Stimulated activated memory B cell treated with anti-CD40 and anti-IgM and Interleukin-4, amounts not matched to agents 10 μg/mL and 1 μg/mL and 100 μg/mL, for 72 hours (primary cell): Measurements from ENCODE around the gene SIPA1L3.

ENCODE experiments used
- ATAC-seq: fragments of 150-1000 bp; cut with Tn5 transposase; 2 replicates; pipeline ENCODE4 v1.10.0; 2021
- H3K27ac Mint-ChIP-seq: one replicate; pipeline ENCODE4 v1.8.0; 2022; ENCODE audit warnings: mild to moderate bottlenecking, mixed read lengths
- H3K27me3 Mint-ChIP-seq: one replicate; pipeline ENCODE4 v1.8.0; 2022; ENCODE audit warnings: mixed read lengths
- H3K36me3 Mint-ChIP-seq: one replicate; pipeline ENCODE4 v1.8.0; 2022; ENCODE audit warnings: mixed read lengths
- H3K4me1 Mint-ChIP-seq: one replicate; pipeline ENCODE4 v1.8.0; 2022; ENCODE audit warnings: mixed read lengths
- H3K4me3 Mint-ChIP-seq: one replicate; pipeline ENCODE4 v1.8.0; 2022; ENCODE audit warnings: mild to moderate bottlenecking, moderate library complexity, mixed read lengths
- H3K9me3 Mint-ChIP-seq: one replicate; pipeline ENCODE4 v1.8.0; 2022; ENCODE audit warnings: mixed read lengths

SIPA1L3 gene

DNA sequence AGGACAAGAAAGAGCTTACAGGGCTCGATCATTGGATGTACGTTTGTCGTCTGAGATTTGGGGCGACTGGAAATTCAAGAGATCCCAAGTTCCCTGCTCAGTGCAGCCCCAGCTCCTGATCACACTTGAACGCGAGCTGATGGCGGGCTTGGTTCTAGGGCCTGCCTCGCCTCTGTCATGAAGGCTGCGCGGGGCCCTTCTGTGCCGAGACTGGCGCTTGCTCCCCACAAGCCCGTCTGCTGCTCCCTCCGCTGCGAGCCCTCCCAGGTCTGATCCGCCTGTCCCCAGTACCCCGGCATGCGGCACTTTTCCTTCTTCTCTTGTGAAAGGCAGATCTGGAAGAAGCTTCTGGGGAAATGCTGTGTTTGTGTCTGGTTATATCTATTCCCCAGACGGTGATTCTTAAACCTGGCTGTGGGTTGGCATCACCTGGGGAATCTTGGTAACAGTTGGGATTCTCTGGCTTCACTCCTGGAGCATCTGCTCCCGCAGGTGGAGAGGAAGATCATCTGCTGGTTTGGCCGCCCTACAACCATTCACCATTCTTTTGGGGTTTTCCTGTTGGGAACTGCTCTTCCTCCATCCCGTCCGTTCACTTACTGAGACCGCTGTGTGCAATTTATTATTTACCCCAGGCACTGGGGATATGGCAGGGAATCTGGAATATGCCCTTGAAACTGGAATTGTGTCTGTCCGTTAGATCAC, 43.6 kb downstream of the SIPA1L3 start:
- Mint-ChIP-seq H3K4me1 (peaks cover 66% of the 10 kb centered on the region), H3K9me3 (no peaks in the 10 kb centered on the region), H3K36me3 (peaks cover 30% of the 10 kb centered on the region), H3K4me3 (no peak overlapping the region), H3K27me3 (no peaks in the 10 kb centered on the region), H3K27ac (peak overlapping the region; percentile 87)
- ATAC-seq, result no peak

DNA sequence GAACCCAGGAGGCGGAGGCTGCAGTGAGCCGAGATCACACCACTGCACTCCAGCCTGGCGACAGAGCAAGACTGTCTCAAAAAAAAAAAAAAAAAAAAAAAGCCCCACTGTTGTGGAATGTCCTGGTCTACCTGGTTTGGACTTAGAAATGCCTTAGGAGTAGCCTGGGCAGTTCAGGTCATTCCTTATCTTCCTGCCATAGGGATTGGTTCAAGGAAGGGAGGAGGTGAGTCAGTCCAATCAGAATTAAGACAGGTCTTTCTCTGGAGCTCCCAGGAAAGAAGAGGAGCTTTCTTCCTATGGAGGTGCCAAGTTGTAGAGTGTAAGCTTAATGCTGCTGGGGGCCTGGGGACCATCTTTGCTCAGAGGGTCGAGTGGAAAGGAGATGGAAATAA, 44.8 kb downstream of the SIPA1L3 start:
- Mint-ChIP-seq H3K4me1 (peaks cover 78% of the 10 kb centered on the region), H3K4me3 (no peak overlapping the region), H3K27ac (peak overlapping the region; percentile 87), H3K36me3 (peaks cover 35% of the 10 kb centered on the region), H3K27me3 (no peaks in the 10 kb centered on the region), H3K9me3 (no peaks in the 10 kb centered on the region)
- no peak for ATAC-seq

DNA sequence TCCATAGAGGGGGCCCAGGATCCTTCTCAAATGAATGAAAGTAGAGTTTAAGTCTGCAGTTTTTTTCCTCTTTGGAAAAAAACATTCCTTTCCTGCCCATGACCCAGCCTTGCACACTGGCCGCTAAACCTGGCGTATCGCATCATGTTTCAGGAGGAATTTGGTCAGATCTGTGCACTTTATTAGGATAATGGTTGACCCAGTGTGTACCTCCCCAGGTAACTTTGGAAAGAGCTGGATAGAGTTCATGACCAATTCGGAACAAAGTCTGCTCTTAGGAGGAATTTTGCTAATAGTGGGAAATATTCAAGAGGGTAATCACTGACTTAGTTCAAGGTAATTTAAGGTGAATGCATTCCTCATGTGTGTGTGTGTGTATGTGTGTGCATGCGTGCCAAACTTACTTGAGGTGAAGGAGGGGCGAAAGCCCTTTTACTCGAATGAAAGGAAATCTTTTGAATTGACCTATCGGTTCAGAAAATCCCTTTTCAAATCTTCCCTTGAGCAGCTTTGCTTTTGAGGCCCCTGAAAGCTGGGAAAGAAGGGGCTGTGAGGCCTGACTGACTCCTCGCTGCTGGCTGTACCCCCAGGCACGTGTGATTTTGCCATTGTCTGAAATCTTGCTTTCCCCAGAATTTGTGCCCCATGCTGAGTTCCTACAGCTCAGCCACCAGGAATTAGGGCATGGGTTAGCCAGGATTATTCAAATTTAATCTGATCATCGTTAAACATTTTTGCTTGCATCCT, 46.3 kb downstream of the SIPA1L3 start:
- Mint-ChIP-seq H3K27ac (peak overlapping the region; percentile 69), H3K4me3 (no peak overlapping the region), H3K9me3 (no peaks in the 10 kb centered on the region), H3K36me3 (peaks cover 31% of the 10 kb centered on the region), H3K4me1 (peaks cover 78% of the 10 kb centered on the region), H3K27me3 (no peaks in the 10 kb centered on the region)
- ATAC-seq, result no peak

DNA sequence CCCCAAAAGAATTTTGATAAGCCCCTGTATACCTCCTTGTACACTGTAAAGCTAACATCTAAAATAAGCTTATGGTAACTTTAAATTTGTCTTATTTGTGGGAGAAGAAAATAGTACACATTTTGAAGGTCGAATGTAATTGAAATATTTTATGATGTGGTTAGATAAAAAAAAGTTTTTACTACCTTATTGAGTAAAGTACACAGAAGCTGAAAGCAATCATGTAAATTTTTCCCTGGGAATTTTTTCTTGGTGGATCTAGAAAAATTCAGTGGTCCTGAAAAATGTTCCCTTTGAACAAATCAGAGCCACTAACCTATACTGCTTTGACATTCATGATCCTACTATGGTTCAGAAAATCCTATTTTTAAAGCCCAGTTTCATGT, 46.9 kb downstream of the SIPA1L3 start:
- Mint-ChIP-seq H3K9me3 (no peaks in the 10 kb centered on the region), H3K27ac (peak overlapping the region; percentile 69), H3K4me3 (no peak overlapping the region), H3K36me3 (peaks cover 31% of the 10 kb centered on the region), H3K27me3 (no peaks in the 10 kb centered on the region), H3K4me1 (peaks cover 78% of the 10 kb centered on the region)
- ATAC-seq, result no peak

DNA sequence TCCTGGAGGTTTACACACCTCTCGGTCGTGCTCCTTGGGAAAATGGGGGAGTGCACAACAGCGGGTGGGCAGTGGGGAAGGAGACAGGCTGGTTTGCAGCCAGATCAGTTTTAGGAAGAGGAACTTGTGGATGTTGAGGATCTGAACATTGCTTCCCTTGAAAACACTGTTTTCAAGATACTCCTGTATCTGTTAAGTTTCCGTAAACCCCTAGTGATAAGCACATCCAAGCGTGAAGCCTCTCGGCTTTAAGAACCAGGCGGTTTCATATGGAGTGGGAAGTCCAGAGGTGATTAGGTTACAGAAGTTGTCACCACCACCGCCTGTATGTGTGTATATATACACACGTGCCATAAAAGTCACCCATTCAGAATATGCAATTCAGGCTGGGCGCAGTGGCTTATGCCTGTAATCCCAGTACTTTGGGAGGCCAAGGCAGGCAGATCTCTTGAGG, 47.4 kb downstream of the SIPA1L3 start:
- Mint-ChIP-seq H3K36me3 (peaks cover 31% of the 10 kb centered on the region), H3K4me1 (peaks cover 79% of the 10 kb centered on the region), H3K9me3 (no peaks in the 10 kb centered on the region), H3K27me3 (no peaks in the 10 kb centered on the region), H3K27ac (peak overlapping the region; percentile 69), H3K4me3 (peak overlapping the region; percentile 36)
- ATAC-seq, result no peak

GRCh38 chr19:37955986-37956385, 49.0 kb downstream of the SIPA1L3 start:
- no peaks in the 10 kb centered on the region for H3K27me3 Mint-ChIP-seq

GRCh38 chr19:37957176-37957575, 50.2 kb downstream of the SIPA1L3 start:
- Mint-ChIP-seq H3K4me3 (no peak overlapping the region), H3K27me3 (no peaks in the 10 kb centered on the region), H3K27ac (peak overlapping the region; percentile 66), H3K4me1 (peaks cover 79% of the 10 kb centered on the region), H3K36me3 (peaks cover 29% of the 10 kb centered on the region), H3K9me3 (peaks cover 5% of the 10 kb centered on the region)
- no peak for ATAC-seq

More at GRCh38 chr19:37955986-37956385, 49.0 kb downstream of the SIPA1L3 start:
- Mint-ChIP-seq H3K27ac (peak overlapping the region; percentile 66), H3K36me3 (peaks cover 25% of the 10 kb centered on the region), H3K4me3 (no peak overlapping the region), H3K9me3 (no peaks in the 10 kb centered on the region), H3K4me1 (peaks cover 80% of the 10 kb centered on the region)
- no peak for ATAC-seq

- peak overlapping the region; percentile 80 for H3K27ac Mint-ChIP-seq
Observed at GRCh38 chr19:37959665-37960114, 52.7 kb downstream of the SIPA1L3 start.

DNA sequence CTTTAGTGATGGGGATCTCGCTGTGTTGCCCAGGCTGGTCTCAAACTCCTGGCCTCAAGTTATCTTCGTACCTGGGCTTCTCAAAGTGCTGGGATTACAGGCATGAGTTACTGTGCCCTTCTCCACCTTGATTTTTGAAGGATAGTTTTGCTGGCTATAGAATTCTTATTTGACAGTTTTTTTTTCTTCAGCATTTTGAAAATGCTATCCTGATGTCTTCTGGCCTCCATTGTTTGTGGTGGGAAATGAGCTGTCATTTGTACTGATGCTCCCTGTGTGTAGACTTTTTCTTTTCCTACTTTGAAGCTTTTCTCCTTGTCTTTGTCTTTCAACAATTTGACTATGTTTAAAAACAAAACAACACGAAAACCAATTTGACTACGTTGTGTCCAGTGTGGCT, 54.2 kb downstream of the SIPA1L3 start:
- H3K27ac Mint-ChIP-seq, result peak overlapping the region; percentile 86
- peaks cover 13% of the 10 kb centered on the region for H3K36me3 Mint-ChIP-seq
- no peak overlapping the region for H3K4me3 Mint-ChIP-seq
- H3K9me3 Mint-ChIP-seq, result peaks cover 5% of the 10 kb centered on the region
- no peaks in the 10 kb centered on the region for H3K27me3 Mint-ChIP-seq
- peaks cover 73% of the 10 kb centered on the region for H3K4me1 Mint-ChIP-seq
- no peak for ATAC-seq

More at GRCh38 chr19:37959665-37960114, 52.7 kb downstream of the SIPA1L3 start:
- no peak for ATAC-seq
- Mint-ChIP-seq H3K4me1 (peaks cover 78% of the 10 kb centered on the region), H3K9me3 (peaks cover 5% of the 10 kb centered on the region), H3K4me3 (peak overlapping the region; percentile 74), H3K27me3 (no peaks in the 10 kb centered on the region), H3K36me3 (peaks cover 24% of the 10 kb centered on the region)

GRCh38 chr19:37963190-37963936, 56.4 kb downstream of the SIPA1L3 start:
- H3K4me3 Mint-ChIP-seq, result no peak overlapping the region
- peaks cover 5% of the 10 kb centered on the region for H3K9me3 Mint-ChIP-seq
- peak overlapping the region; percentile 86 for H3K27ac Mint-ChIP-seq

DNA sequence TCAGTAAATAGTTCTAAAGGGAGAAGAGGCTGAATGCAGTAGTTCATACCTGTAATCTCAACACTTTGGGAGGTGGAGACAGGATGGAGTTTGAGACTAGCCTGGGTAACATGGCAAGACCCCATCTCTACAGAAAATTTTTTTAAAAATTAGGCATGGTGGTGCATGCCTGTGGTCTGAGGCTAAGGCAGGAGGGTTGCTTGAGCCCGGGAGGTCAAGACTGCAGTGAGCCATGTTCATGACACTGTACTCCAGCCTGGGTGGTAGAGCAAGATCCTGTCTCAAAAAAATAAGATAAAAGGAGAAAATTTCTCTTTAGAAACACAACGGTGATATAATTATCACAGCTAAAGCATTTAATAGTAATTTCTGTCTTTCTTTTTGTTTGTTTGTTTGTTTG, 57.1 kb downstream of the SIPA1L3 start:
- Mint-ChIP-seq H3K4me1 (peaks cover 73% of the 10 kb centered on the region), H3K4me3 (no peak overlapping the region), H3K27me3 (no peaks in the 10 kb centered on the region), H3K36me3 (peaks cover 13% of the 10 kb centered on the region), H3K27ac (peak overlapping the region; percentile 86), H3K9me3 (peaks cover 5% of the 10 kb centered on the region)
- ATAC-seq, result no peak

More at GRCh38 chr19:37963190-37963936, 56.4 kb downstream of the SIPA1L3 start:
- ATAC-seq, result no peak
- Mint-ChIP-seq H3K36me3 (peaks cover 7% of the 10 kb centered on the region), H3K27me3 (no peaks in the 10 kb centered on the region), H3K4me1 (peaks cover 74% of the 10 kb centered on the region)

DNA sequence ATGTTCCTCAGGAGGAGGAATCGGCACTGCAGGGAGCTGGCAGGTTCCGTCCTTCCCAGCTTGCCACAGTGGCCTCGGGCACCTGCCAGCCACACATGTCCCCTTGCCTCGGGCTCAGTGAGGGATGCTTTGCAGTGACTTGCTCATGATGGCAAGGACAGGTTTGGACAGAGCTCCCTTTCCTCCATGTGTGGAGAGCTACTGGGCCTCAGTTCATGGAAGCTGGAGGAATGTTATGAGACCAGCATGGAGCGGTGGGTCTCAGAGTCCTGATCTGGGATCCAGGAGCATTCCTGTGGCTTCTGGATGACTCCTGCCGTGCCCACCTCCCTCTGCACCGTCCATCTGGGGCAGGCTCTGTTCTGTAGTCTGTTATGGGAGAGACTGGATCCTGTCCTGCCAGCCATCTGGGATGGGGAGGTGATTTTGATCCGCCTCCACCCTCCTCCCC, 59.2 kb downstream of the SIPA1L3 start:
- H3K36me3 Mint-ChIP-seq, result peaks cover 28% of the 10 kb centered on the region
- peaks cover 9% of the 10 kb centered on the region for H3K9me3 Mint-ChIP-seq
- peak overlapping the region; percentile 18 for H3K27ac Mint-ChIP-seq
- peaks cover 68% of the 10 kb centered on the region for H3K4me1 Mint-ChIP-seq
- H3K27me3 Mint-ChIP-seq, result no peaks in the 10 kb centered on the region
- H3K4me3 Mint-ChIP-seq, result no peak overlapping the region
- no peak for ATAC-seq

GRCh38 chr19:37966662-37967231, 59.7 kb downstream of the SIPA1L3 start:
- Mint-ChIP-seq H3K36me3 (peaks cover 29% of the 10 kb centered on the region), H3K27me3 (no peaks in the 10 kb centered on the region), H3K4me1 (peaks cover 69% of the 10 kb centered on the region), H3K4me3 (no peak overlapping the region), H3K27ac (peak overlapping the region; percentile 18), H3K9me3 (peaks cover 8% of the 10 kb centered on the region)
- ATAC-seq, result no peak

DNA sequence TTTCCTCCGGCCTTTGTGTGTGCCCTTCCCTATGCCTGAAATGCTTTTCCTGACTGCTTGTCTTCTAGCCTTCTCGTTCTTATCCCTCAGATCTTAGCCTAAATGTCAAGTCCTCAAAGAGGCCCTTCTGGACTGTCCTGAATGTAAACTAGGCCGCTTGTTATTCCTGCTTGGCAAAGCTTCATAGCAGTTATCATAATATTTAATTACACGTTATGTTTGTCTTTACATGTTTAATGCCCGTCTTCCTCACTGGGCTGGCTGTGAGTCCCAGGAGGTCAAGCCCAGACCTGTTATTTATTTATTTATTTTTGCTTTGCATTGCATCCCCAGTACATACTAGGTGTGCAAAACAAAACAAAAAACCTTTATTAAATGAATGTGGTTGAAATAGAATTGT, 62.7 kb downstream of the SIPA1L3 start:
- Mint-ChIP-seq H3K9me3 (peaks cover 12% of the 10 kb centered on the region), H3K36me3 (peaks cover 42% of the 10 kb centered on the region)

DNA sequence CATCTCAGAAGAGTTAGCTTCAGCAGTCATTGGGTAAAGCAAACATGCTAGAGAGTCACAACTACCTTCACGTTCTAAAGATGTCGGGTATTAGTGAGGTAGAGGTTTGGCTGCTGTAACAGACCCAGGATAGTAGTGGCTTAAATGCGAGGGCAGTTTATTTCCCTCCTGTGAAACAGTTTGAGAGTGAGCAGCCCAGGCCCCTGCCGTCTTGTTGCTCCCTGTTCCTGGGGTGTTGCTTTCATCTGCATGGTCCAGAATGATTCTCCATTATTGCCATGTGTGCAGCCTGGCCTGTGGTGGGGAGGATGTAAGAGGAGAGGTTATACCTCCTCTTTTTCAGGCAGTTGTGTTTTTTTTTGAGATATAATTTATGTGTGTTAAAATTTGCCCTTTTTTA, 63.7 kb downstream of the SIPA1L3 start:
- ATAC-seq, result no peak
- Mint-ChIP-seq H3K27ac (peak overlapping the region; percentile 61), H3K9me3 (peaks cover 12% of the 10 kb centered on the region), H3K27me3 (no peaks in the 10 kb centered on the region), H3K36me3 (peaks cover 52% of the 10 kb centered on the region), H3K4me3 (no peak overlapping the region), H3K4me1 (peaks cover 75% of the 10 kb centered on the region)

More for the DNA sequence above, 62.7 kb downstream of the SIPA1L3 start:
- Mint-ChIP-seq H3K4me3 (no peak overlapping the region), H3K27ac (peak overlapping the region; percentile 67), H3K4me1 (peaks cover 66% of the 10 kb centered on the region), H3K27me3 (no peaks in the 10 kb centered on the region)
- no peak for ATAC-seq
